ENCODE measurements around the gene WDFY3. TPM values are rescaled to one million over a fixed set of nuclear protein-coding genes. Genes with fewer than 3 reads are reported as not detected.

Gene WDFY3
- total and polyA plus RNA-seq, 2 experiments from 2014 or later: 8.0 to 89.0 TPM

DNA sequence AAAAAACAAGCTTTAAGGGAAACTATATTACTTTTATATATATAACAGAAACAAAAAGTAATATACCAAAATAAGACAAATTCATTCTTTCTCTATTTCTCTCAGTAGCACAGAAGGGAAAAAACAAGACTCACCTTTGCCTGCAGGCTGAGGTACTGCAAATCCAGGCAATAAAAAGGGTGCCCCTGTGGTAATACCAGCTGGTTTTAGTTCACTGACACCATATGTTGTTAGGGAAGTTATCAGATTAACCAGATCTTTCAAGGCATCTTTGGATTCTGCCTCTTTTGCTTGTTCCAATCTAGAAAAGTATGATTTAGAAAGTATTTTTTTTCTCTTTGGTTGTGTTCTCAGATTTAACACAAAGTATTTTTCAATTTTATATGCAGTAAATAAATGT lies 139.8 kb downstream of the WDFY3 start:
- no peaks in the 10 kb centered on the region; the same call in 1 of the 2 replicates for H4K20me1 ChIP-seq (replicated peaks; ENCODE audit: insufficient read depth)
- no peak for DNase-seq (ENCODE audit: low spot score)
- 0 out of 2 replicates have a peak overlapping the region, but pooled peaks have one; percentile 18 for H3K27ac ChIP-seq (ENCODE audit: low read depth)
- peaks cover 13% of the 10 kb centered on the region; the same call in 2 of the 3 replicates for H3K36me3 Mint-ChIP-seq (ENCODE audit: low read depth)
- no peaks in the 10 kb centered on the region for H3K36me3 ChIP-seq (ENCODE audit: insufficient read depth)
- H3K9me2 ChIP-seq (ENCODE audit: insufficient read depth): no peaks in the 10 kb centered on the region
- H2AFZ ChIP-seq: no peak overlapping the region
- no peaks in the 10 kb centered on the region for H3K4me1 Mint-ChIP-seq
- H3K4me2 ChIP-seq: no peak overlapping the region
- H3K4me1 ChIP-seq (ENCODE audit: insufficient read depth): no peaks in the 10 kb centered on the region
- no peak overlapping the region for H3K4me3 Mint-ChIP-seq
- no peaks in the 10 kb centered on the region for H3K27me3 Mint-ChIP-seq (ENCODE audit: insufficient read depth, low read depth, poor library complexity)
- H3K4me3 ChIP-seq: no peak overlapping the region
- no peak overlapping the region for H3K27ac Mint-ChIP-seq
- no peaks in the 10 kb centered on the region for H3F3A ChIP-seq (replicated peaks; ENCODE audit: low read depth)
- TF ChIP-seq, protein P1, sequence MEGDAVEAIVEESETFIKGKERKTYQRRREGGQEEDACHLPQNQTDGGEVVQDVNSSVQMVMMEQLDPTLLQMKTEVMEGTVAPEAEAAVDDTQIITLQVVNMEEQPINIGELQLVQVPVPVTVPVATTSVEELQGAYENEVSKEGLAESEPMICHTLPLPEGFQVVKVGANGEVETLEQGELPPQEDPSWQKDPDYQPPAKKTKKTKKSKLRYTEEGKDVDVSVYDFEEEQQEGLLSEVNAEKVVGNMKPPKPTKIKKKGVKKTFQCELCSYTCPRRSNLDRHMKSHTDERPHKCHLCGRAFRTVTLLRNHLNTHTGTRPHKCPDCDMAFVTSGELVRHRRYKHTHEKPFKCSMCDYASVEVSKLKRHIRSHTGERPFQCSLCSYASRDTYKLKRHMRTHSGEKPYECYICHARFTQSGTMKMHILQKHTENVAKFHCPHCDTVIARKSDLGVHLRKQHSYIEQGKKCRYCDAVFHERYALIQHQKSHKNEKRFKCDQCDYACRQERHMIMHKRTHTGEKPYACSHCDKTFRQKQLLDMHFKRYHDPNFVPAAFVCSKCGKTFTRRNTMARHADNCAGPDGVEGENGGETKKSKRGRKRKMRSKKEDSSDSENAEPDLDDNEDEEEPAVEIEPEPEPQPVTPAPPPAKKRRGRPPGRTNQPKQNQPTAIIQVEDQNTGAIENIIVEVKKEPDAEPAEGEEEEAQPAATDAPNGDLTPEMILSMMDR (conservative IDR thresholded peaks at IDR 0.05; ENCODE audit: low read depth in 2 of 2): no peak
- TF ChIP-seq, protein P2, sequence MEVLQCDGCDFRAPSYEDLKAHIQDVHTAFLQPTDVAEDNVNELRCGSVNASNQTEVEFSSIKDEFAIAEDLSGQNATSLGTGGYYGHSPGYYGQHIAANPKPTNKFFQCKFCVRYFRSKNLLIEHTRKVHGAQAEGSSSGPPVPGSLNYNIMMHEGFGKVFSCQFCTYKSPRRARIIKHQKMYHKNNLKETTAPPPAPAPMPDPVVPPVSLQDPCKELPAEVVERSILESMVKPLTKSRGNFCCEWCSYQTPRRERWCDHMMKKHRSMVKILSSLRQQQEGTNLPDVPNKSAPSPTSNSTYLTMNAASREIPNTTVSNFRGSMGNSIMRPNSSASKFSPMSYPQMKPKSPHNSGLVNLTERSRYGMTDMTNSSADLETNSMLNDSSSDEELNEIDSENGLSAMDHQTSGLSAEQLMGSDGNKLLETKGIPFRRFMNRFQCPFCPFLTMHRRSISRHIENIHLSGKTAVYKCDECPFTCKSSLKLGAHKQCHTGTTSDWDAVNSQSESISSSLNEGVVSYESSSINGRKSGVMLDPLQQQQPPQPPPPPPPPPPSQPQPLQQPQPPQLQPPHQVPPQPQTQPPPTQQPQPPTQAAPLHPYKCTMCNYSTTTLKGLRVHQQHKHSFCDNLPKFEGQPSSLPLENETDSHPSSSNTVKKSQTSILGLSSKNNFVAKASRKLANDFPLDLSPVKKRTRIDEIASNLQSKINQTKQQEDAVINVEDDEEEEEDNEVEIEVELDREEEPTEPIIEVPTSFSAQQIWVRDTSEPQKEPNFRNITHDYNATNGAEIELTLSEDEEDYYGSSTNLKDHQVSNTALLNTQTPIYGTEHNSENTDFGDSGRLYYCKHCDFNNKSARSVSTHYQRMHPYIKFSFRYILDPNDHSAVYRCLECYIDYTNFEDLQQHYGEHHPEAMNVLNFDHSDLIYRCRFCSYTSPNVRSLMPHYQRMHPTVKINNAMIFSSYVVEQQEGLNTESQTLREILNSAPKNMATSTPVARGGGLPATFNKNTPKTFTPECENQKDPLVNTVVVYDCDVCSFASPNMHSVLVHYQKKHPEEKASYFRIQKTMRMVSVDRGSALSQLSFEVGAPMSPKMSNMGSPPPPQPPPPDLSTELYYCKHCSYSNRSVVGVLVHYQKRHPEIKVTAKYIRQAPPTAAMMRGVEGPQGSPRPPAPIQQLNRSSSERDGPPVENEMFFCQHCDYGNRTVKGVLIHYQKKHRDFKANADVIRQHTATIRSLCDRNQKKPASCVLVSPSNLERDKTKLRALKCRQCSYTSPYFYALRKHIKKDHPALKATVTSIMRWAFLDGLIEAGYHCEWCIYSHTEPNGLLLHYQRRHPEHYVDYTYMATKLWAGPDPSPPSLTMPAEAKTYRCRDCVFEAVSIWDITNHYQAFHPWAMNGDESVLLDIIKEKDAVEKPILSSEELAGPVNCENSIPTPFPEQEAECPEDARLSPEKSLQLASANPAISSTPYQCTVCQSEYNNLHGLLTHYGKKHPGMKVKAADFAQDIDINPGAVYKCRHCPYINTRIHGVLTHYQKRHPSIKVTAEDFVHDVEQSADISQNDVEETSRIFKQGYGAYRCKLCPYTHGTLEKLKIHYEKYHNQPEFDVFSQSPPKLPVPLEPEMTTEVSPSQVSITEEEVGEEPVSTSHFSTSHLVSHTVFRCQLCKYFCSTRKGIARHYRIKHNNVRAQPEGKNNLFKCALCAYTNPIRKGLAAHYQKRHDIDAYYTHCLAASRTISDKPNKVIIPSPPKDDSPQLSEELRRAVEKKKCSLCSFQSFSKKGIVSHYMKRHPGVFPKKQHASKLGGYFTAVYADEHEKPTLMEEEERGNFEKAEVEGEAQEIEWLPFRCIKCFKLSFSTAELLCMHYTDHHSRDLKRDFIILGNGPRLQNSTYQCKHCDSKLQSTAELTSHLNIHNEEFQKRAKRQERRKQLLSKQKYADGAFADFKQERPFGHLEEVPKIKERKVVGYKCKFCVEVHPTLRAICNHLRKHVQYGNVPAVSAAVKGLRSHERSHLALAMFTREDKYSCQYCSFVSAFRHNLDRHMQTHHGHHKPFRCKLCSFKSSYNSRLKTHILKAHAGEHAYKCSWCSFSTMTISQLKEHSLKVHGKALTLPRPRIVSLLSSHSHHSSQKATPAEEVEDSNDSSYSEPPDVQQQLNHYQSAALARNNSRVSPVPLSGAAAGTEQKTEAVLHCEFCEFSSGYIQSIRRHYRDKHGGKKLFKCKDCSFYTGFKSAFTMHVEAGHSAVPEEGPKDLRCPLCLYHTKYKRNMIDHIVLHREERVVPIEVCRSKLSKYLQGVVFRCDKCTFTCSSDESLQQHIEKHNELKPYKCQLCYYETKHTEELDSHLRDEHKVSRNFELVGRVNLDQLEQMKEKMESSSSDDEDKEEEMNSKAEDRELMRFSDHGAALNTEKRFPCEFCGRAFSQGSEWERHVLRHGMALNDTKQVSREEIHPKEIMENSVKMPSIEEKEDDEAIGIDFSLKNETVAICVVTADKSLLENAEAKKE (CRISPR knock-in tag; IDR thresholded peaks at IDR 0.05): no peak
- no peak for TF ChIP-seq CREB1 (CRISPR knock-in tag; IDR thresholded peaks at IDR 0.05; ENCODE audit: low read depth)
- TF ChIP-seq EZH2 (IDR thresholded peaks at IDR 0.05; ENCODE audit: low read depth, unreplicated experiment): no peak
- no peak for TF ChIP-seq NANOG (IDR thresholded peaks at IDR 0.05; ENCODE audit: borderline replicate concordance)
- H3K9me3 Mint-ChIP-seq: no peaks in the 10 kb centered on the region
- H3K79me2 ChIP-seq (replicated peaks; ENCODE audit: insufficient read depth): no peaks in the 10 kb centered on the region
- no peaks in the 10 kb centered on the region for H3K27me3 ChIP-seq (ENCODE audit: insufficient read depth)
- ATAC-seq: no peak
